Tibial artery (tissue), 4 donors: ENCODE measurements around the gene SIPA1L3.

ENCODE experiments used
- DNase-seq, 2 donors: peaks; one replicate each; pipeline ENCODE4 v3.0.0-alpha.2; 2019
- H3K27ac ChIP-seq, 2 donors: fragments of 200-600 bp; sonication (generic) in 1 of 2; 1 replicate in 1 of 2; 2 replicates in 1 of 2; pipeline ENCODE4 v1.5.1; 2018 to 2019; ENCODE audit warnings: mild to moderate bottlenecking in 1 of 2
- H3K27me3 ChIP-seq, 2 donors: fragments of 200-600 bp; sonication (generic) in 1 of 2; one replicate each; pipeline versions ENCODE4 v1.5.1 to v1.6.0; 2016 to 2019
- H3K36me3 ChIP-seq, 3 donors: fragments of 200-600 bp; sonication (generic) in 2 of 3; one replicate each; pipeline ENCODE4 v1.5.1; 2016 to 2019; ENCODE audit warnings: mild to moderate bottlenecking in 2 of 3
- H3K4me1 ChIP-seq, 4 donors: fragments of 200-600 bp; sonication (generic) in 2 of 4; 1 replicate in 3 of 4; 2 replicates in 1 of 4; pipeline ENCODE4 v1.5.1; 2016 to 2019
- H3K4me3 ChIP-seq, 2 donors: fragments of 200-600 bp; sonication (generic) in 1 of 2; 1 replicate in 1 of 2; 2 replicates in 1 of 2; pipeline ENCODE4 v1.5.1; 2018 to 2019; ENCODE audit warnings: mild to moderate bottlenecking in 2 of 2
- H3K9me3 ChIP-seq, 3 donors: fragments of 200-600 bp; sonication (generic) in 1 of 3; one replicate each; pipeline ENCODE4 v1.5.1; 2016 to 2019
- intact Hi-C: fragments of 100-400 bp; cut with DNase I; formaldehyde crosslinking; loops from one replicate; pipeline ENCODE4 v1.15.0; 2023; ENCODE audit warnings: low total_unique reads
- TF ChIP-seq, protein P1 (sequence below), 2 experiments: fragments of 200-600 bp in 1 of 2; fragments of 450-650 bp in 1 of 2; IDR thresholded peaks; one replicate each; pipeline ENCODE4 v1.5.1; 2017 to 2019; ENCODE audit warnings: antibody characterized with exemption in 2 of 2, mild to moderate bottlenecking in 1 of 2, moderate library complexity in 1 of 2

Gene SIPA1L3

DNA sequence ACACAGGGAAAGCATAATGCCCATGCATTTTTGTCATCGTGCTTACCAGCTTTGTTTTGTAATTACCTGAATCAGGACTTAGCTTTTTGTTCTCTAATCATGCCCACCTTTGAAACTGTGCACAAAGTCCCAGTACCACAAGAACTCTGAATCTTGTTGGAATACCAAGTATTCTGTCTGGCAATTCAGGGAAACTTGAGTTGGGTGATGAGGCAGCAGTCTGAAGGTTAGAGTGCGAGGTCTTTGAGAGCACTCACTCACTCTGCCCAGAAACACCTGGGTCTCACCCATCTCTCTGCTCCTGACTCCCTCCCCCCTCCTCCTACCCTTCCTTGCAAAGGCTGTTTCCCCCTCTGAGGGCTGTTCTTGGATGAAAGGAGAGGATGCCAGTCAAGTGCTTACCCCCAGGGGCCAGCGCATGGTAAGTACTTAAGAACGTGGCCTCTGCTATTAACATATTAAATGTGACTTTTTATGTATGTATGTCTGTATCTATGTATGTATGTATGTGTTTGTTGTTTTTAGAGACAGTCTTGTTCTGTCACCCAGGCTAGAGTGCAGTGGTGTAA is 22.4 kb downstream of the SIPA1L3 start:
- no peaks in the 10 kb centered on the region for H3K9me3 ChIP-seq
- DNase-seq = no peak
- no peaks in the 10 kb centered on the region for H3K27me3 ChIP-seq
- intact Hi-C loops = no loop called here
- no peak overlapping the region for H3K27ac ChIP-seq
- TF ChIP-seq, protein P1, sequence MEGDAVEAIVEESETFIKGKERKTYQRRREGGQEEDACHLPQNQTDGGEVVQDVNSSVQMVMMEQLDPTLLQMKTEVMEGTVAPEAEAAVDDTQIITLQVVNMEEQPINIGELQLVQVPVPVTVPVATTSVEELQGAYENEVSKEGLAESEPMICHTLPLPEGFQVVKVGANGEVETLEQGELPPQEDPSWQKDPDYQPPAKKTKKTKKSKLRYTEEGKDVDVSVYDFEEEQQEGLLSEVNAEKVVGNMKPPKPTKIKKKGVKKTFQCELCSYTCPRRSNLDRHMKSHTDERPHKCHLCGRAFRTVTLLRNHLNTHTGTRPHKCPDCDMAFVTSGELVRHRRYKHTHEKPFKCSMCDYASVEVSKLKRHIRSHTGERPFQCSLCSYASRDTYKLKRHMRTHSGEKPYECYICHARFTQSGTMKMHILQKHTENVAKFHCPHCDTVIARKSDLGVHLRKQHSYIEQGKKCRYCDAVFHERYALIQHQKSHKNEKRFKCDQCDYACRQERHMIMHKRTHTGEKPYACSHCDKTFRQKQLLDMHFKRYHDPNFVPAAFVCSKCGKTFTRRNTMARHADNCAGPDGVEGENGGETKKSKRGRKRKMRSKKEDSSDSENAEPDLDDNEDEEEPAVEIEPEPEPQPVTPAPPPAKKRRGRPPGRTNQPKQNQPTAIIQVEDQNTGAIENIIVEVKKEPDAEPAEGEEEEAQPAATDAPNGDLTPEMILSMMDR (IDR thresholded peaks at IDR 0.05) = no peak
- H3K4me1 ChIP-seq = peaks cover 0 to 31% (median 9%) of the 10 kb centered on the region in 4 donors
- H3K36me3 ChIP-seq = no peaks in the 10 kb centered on the region
- H3K4me3 ChIP-seq = no peak overlapping the region

DNA sequence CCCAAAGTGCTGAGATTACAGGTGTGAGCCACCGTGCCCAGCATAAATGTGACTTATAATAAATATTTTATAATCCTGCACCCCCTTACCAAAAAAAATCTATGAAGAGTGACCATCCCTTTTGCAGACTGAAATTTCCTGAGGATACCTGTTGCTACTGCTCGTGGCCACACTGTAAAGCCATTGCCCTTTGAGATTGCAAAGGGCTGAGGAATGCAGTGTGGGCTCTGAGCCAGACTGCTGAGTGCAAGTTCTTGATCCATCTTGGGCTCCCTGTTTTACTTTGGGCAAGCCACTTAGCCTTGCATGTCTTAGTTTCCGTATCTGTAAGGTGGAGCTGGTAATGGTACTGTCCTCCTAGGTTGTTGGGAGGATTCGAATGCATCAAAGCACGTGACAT is 23.4 kb downstream of the SIPA1L3 start:
- Histone ChIP-seq H3K9me3 (peaks cover 0 to 3% (median 2%) of the 10 kb centered on the region in 3 donors), H3K27ac (no peak overlapping the region), H3K4me3 (no peak overlapping the region), H3K27me3 (no peaks in the 10 kb centered on the region), H3K4me1 (peaks cover 0 to 31% (median 9%) of the 10 kb centered on the region in 4 donors), H3K36me3 (peaks cover 0 to 4% (median 0%) of the 10 kb centered on the region in 3 donors)
- TF ChIP-seq, protein P1 (IDR thresholded peaks at IDR 0.05) = no peak
- DNase-seq = no peak
- intact Hi-C loops = no loop called here

DNA sequence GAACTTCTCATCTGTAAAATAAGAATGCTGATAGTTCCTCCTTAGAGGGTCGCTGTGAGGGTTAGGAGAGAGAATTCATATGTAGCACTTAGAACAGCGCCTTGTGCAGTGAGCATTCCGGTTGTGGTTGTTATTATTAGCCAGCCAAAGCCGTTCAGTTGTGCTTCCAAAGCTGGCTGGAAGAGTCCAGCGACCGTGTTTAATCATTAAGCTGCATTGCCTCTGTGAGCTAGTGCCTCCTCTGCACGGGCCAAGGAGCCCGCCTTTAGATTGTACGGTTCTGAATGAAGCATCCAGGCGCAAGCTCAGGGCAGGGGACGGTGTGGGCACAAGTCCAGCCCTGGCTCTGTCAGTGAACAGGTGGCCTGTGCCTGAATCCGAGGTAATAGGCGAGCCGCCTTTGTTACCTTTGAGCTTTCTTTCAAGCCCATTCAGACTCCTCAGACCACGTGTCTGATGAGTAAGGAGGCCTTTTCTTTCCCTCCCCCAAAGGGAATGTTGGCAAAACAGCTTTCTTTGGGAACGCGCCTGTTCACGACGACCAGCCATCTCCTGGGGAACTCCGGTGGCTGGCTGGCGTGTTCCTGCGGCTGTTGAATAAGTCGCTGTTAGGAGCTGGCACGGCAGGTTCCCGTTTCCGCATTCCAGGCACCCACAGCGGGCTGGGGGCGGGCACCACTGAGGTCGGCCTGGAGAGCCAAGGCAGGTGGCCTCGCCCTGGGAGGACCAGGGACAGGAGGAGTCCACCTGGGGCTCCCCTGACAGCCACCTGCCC is 25.1 kb downstream of the SIPA1L3 start:
- no peak overlapping the region for H3K27ac ChIP-seq

DNA sequence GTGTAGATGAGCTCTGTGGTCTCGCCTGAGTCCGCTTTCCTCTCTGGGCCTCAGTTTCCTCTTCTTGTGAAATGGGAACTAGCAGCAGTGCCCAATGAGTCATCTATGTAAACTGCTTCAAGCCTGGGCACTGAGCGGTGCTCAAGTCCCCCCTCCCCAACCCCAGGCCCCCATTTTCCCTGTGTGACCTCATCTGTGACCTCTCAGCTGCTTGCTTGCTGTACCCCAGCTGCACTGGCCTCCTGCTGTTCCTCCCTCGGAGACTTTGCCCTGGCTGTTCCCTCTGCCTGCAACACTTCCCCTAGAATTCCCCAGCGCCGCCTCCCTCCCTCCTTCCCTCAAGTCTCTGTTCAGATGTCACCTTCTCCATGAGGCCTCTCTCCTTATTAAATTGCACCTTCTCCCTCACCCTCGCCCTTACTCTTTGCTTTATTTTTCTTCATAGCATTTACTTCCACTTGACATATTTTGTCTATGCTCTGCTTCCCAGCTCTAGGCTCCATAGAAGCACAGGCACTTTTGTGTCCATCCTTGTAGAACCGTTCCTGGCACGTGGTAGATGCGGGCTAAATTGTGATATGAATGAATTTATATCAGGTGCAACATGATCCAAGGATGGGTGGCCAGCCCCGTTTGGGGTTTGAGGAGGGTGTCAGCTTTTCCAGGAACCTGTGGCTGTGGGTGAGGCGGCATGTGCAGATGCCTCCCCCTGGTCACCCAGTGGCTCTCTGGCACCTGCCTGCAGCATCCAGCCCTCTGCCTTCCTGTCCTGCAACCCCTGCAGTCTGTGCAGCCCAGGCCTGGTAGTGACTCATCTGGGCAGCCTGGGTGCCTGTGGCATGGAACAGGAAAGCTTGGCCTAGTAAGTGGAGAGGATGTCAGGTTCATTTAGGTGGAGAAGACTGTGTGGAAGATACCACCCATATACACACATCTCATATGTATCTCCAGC is 26.3 kb downstream of the SIPA1L3 start:
- H3K27ac ChIP-seq = no peak overlapping the region
- TF ChIP-seq, protein P1 (IDR thresholded peaks at IDR 0.05) = no peak
- no peak overlapping the region for H3K4me3 ChIP-seq
- no peaks in the 10 kb centered on the region for H3K27me3 ChIP-seq
- peaks cover 0 to 31% (median 9%) of the 10 kb centered on the region in 4 donors for H3K4me1 ChIP-seq
- intact Hi-C loops = no loop called here
- peaks cover 0 to 8% (median 4%) of the 10 kb centered on the region in 3 donors for H3K9me3 ChIP-seq
- no peak for DNase-seq
- peaks cover 0 to 6% (median 3%) of the 10 kb centered on the region in 3 donors for H3K36me3 ChIP-seq

More for the DNA sequence above, 25.1 kb downstream of the SIPA1L3 start:
- Histone ChIP-seq H3K36me3 (peaks cover 0 to 6% (median 3%) of the 10 kb centered on the region in 3 donors), H3K9me3 (peaks cover 0 to 8% (median 4%) of the 10 kb centered on the region in 3 donors), H3K4me3 (peak overlapping the region; percentile 11 to 20), H3K4me1 (peaks cover 0 to 31% (median 9%) of the 10 kb centered on the region in 4 donors), H3K27me3 (no peaks in the 10 kb centered on the region)
- peak; percentile 55 to 73 for DNase-seq
- intact Hi-C loops = no loop called here
- TF ChIP-seq, protein P1 (IDR thresholded peaks at IDR 0.05) = no peak

DNA sequence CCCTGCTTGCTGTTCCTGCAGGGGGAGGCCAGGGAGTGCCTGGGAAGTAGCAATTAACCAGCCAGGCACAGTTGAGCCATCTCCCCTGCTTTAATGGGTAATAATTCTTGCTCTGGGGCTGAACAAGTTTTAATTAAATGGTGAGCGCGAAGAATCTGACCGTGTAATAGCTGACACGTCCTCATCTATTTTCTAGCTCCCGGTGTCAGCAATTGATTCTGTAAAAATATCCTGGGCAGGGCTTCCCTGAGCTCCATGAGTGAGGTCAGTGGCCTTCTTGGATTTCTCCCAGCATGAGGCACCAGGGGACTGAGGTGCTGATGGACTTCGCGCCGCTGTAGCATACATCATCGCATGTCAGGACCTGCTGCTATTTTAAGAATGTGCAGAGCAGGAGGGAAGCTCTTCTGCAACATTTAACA is 26.9 kb downstream of the SIPA1L3 start:
- TF ChIP-seq, protein P1 (IDR thresholded peaks at IDR 0.05) = no peak
- H3K4me1 ChIP-seq = peaks cover 0 to 31% (median 9%) of the 10 kb centered on the region in 4 donors
- H3K4me3 ChIP-seq = no peak overlapping the region
- no peak for DNase-seq
- intact Hi-C loops = no loop called here
- H3K27me3 ChIP-seq = no peaks in the 10 kb centered on the region
- H3K9me3 ChIP-seq = peaks cover 0 to 8% (median 4%) of the 10 kb centered on the region in 3 donors
- H3K27ac ChIP-seq = no peak overlapping the region
- H3K36me3 ChIP-seq = peaks cover 0 to 6% (median 3%) of the 10 kb centered on the region in 3 donors
